ENCODE measurements around the gene C1orf105. TPM values are rescaled to one million over a fixed set of nuclear protein-coding genes. Genes with fewer than 3 reads are reported as not detected.

Gene C1orf105
- total and polyA plus RNA-seq, 2 of the 13 experiments (the other 11 are each of a cell fraction or from before 2014, with no cell fraction given) = 0.15 to 0.45 TPM

DNA sequence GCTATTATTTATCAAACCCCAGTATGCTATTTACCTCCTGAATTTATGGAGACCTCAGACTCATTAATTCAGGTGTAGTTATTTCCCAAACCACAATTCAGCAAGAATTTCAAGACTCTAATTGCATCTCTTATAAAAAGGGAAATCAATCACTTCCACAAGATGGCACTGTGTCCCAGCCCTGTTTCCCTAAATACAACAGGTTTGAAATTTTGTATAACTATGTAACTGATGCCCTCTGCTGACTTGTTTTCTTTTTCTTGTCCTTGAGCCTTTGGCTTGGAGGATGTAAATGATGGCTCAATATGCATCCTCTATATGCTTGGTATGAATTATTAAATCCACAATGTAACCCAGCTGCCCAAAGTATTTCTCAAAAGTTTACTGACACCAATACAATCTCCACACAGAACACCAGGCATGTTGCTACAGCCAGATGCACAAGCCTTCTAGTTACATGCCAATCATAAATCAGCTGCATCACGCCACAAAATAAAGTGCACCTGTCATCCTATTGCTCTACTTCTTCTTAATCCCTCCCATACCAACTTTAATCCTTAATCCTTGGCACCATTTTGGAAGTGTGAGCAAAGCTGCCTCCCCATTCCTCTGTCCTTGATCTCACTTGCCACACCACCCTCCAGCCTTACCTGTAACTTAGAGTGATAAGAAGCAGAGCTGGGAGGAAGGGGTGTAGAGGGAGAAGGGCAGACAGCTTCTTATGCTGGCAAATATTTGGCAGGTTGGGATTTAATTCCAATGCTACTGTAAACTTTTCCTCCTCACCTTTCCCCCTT lies 9.0 kb downstream of the C1orf105 start:
- H3K27ac ChIP-seq (ENCODE audit: extremely low read length, insufficient read depth, low read length) = no peak overlapping the region
- H4K20me1 ChIP-seq (ENCODE audit: insufficient read depth, low read length) = no peaks in the 10 kb centered on the region
- in situ Hi-C loops (cut with HindIII; ENCODE audit: extremely low pct_ligation_motif_present, low pct_unique_long_range_greater_than_20kb) = loop anchor here (10.0 kb wide), 1 partner anchor 295 kb away; no protein-coding TSS in a partner anchor
- BruUV-seq (replicated peaks) = no TSS peak
- peak; percentile 70 for FAIRE-seq
- H3K9me3 ChIP-seq (ENCODE audit: low read length) = no peaks in the 10 kb centered on the region
- no peaks in the 10 kb centered on the region for H3K27me3 ChIP-seq (ENCODE audit: control insufficient read depth in 1 of 2, insufficient read depth in 2 of 2, low read length in 2 of 2)
- 92% methylated on average over 1 of the region's 1 CpG for WGBS (ENCODE audit: low lambda C conversion rate)
- no peak overlapping the region for H2AFZ ChIP-seq (ENCODE audit: low read length)
- H3K36me3 ChIP-seq (replicated peaks in 1 of 2; ENCODE audit: control insufficient read depth in 1 of 2, insufficient read depth in 2 of 2, low read length in 2 of 2) = no peaks in the 10 kb centered on the region
- ATAC-seq = peak; percentile 74
- H3K4me2 ChIP-seq (ENCODE audit: low read depth, low read length) = no peak overlapping the region
- no peak overlapping the region for H3K9ac ChIP-seq (ENCODE audit: insufficient read depth, low read depth, low read length)
- ChIA-PET CTCF (ENCODE audit: low intra/inter-chr PET ratio, low total read pairs) (interaction anchor here (1.5 to 2.2 kb wide), 4 partner anchors 15 to 427 kb away, joined by 6 to 19 read pairs (median 15); partner anchors contain the start of gene PIGC), POLR2A (no interaction called here)
- intact Hi-C loops (cut with micrococcal nuclease; ENCODE audit: unreplicated experiment) = loop anchor here (1.0 to 2.0 kb wide), 3 partner anchors 15 to 427 kb away; partner anchors contain the start of gene PIGC
- peak; percentile 63 for DNase-seq (ENCODE audit: low spot score)
- H3K4me3 ChIP-seq (replicated peaks in 1 of 3; ENCODE audit: insufficient read depth in 1 of 3, low read depth in 2 of 3, low read length in 3 of 3) = no peak overlapping the region
- peaks cover 26% of the 10 kb centered on the region for H3K4me1 ChIP-seq (ENCODE audit: insufficient read depth, low read length)
- H3K79me2 ChIP-seq (ENCODE audit: insufficient read depth, low read length) = no peaks in the 10 kb centered on the region
- TF ChIP-seq MATR3 (CRISPR knock-in tag; IDR thresholded peaks at IDR 0.05) = no peak
- TF ChIP-seq, protein P1, sequence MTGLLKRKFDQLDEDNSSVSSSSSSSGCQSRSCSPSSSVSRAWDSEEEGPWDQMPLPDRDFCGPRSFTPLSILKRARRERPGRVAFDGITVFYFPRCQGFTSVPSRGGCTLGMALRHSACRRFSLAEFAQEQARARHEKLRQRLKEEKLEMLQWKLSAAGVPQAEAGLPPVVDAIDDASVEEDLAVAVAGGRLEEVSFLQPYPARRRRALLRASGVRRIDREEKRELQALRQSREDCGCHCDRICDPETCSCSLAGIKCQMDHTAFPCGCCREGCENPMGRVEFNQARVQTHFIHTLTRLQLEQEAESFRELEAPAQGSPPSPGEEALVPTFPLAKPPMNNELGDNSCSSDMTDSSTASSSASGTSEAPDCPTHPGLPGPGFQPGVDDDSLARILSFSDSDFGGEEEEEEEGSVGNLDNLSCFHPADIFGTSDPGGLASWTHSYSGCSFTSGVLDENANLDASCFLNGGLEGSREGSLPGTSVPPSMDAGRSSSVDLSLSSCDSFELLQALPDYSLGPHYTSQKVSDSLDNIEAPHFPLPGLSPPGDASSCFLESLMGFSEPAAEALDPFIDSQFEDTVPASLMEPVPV (CRISPR knock-in tag; IDR thresholded peaks at IDR 0.05) = no peak
- TF ChIP-seq, protein P2, sequence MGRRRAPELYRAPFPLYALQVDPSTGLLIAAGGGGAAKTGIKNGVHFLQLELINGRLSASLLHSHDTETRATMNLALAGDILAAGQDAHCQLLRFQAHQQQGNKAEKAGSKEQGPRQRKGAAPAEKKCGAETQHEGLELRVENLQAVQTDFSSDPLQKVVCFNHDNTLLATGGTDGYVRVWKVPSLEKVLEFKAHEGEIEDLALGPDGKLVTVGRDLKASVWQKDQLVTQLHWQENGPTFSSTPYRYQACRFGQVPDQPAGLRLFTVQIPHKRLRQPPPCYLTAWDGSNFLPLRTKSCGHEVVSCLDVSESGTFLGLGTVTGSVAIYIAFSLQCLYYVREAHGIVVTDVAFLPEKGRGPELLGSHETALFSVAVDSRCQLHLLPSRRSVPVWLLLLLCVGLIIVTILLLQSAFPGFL (CRISPR knock-in tag; IDR thresholded peaks at IDR 0.05) = no peak
- no peak for TF ChIP-seq GLI4 (CRISPR knock-in tag; IDR thresholded peaks at IDR 0.05; ENCODE audit: borderline replicate concordance)
- TF ChIP-seq SMC3 (IDR thresholded peaks at IDR 0.05; ENCODE audit: low read length) = peak; percentile 60; the same call in 1 of the 2 replicates
- no peak for TF ChIP-seq HIVEP1 (CRISPR knock-in tag; IDR thresholded peaks at IDR 0.05)
- TF ChIP-seq ZNF24 (IDR thresholded peaks at IDR 0.05) = no peak
- TF ChIP-seq, protein P3, sequence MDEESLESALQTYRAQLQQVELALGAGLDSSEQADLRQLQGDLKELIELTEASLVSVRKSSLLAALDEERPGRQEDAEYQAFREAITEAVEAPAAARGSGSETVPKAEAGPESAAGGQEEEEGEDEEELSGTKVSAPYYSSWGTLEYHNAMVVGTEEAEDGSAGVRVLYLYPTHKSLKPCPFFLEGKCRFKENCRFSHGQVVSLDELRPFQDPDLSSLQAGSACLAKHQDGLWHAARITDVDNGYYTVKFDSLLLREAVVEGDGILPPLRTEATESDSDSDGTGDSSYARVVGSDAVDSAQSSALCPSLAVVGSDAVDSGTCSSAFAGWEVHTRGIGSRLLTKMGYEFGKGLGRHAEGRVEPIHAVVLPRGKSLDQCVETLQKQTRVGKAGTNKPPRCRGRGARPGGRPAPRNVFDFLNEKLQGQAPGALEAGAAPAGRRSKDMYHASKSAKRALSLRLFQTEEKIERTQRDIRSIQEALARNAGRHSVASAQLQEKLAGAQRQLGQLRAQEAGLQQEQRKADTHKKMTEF (CRISPR knock-in tag; IDR thresholded peaks at IDR 0.05) = 0 out of 2 replicates have a peak, but pooled peaks have one; percentile 20
- 0 out of 2 replicates have a peak, but pooled peaks have one; percentile 25 for TF ChIP-seq SAP130 (CRISPR knock-in tag; IDR thresholded peaks at IDR 0.05; ENCODE audit: low read depth)
- TF ChIP-seq, protein P4, sequence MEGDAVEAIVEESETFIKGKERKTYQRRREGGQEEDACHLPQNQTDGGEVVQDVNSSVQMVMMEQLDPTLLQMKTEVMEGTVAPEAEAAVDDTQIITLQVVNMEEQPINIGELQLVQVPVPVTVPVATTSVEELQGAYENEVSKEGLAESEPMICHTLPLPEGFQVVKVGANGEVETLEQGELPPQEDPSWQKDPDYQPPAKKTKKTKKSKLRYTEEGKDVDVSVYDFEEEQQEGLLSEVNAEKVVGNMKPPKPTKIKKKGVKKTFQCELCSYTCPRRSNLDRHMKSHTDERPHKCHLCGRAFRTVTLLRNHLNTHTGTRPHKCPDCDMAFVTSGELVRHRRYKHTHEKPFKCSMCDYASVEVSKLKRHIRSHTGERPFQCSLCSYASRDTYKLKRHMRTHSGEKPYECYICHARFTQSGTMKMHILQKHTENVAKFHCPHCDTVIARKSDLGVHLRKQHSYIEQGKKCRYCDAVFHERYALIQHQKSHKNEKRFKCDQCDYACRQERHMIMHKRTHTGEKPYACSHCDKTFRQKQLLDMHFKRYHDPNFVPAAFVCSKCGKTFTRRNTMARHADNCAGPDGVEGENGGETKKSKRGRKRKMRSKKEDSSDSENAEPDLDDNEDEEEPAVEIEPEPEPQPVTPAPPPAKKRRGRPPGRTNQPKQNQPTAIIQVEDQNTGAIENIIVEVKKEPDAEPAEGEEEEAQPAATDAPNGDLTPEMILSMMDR (CRISPR knock-in tag; IDR thresholded peaks at IDR 0.05) = peak; percentile 75
- no peak for TF ChIP-seq ZFP41 (CRISPR knock-in tag; IDR thresholded peaks at IDR 0.05; ENCODE audit: borderline replicate concordance)
- TF ChIP-seq, protein P5, sequence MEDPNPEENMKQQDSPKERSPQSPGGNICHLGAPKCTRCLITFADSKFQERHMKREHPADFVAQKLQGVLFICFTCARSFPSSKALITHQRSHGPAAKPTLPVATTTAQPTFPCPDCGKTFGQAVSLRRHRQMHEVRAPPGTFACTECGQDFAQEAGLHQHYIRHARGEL (CRISPR knock-in tag; IDR thresholded peaks at IDR 0.05) = no peak

Data from HepG2 (cell line).